ENCODE measurements around the gene ALOX12B. TPM values are rescaled to one million over a fixed set of nuclear protein-coding genes. Genes with fewer than 3 reads are reported as not detected.

The ALOX12B gene
- total RNA-seq, 4 donors from 2014 or later: 0.83 TPM; not detected in 3

GRCh38 chr17:8051831-8052230 lies 35.7 kb downstream of the ALOX12B start:
- H3K9me3 ChIP-seq: no peaks in the 10 kb centered on the region
- no peaks in the 10 kb centered on the region for H3K36me3 ChIP-seq
- no peak overlapping the region for H3K27ac ChIP-seq
- no peak for DNase-seq
- no peak overlapping the region for H3K4me3 ChIP-seq
- peaks cover 0 to 8% (median 2%) of the 10 kb centered on the region in 4 donors for H3K4me1 ChIP-seq
- TF ChIP-seq CTCF (IDR thresholded peaks at IDR 0.05): no peak
- no peak for TF ChIP-seq POLR2A (IDR thresholded peaks at IDR 0.05)
- no peaks in the 10 kb centered on the region for H3K27me3 ChIP-seq

GRCh38 chr17:8048736-8049135 lies 38.8 kb downstream of the ALOX12B start:
- H3K27me3 ChIP-seq: no peaks in the 10 kb centered on the region
- H3K9me3 ChIP-seq: no peaks in the 10 kb centered on the region
- H3K4me3 ChIP-seq: no peak overlapping the region
- no peaks in the 10 kb centered on the region for H3K4me1 ChIP-seq
- H3K27ac ChIP-seq: no peak overlapping the region
- DNase-seq: no peak
- TF ChIP-seq CTCF (IDR thresholded peaks at IDR 0.05) (no peak), POLR2A (IDR thresholded peaks at IDR 0.05) (no peak)
- no peaks in the 10 kb centered on the region for H3K36me3 ChIP-seq

DNA sequence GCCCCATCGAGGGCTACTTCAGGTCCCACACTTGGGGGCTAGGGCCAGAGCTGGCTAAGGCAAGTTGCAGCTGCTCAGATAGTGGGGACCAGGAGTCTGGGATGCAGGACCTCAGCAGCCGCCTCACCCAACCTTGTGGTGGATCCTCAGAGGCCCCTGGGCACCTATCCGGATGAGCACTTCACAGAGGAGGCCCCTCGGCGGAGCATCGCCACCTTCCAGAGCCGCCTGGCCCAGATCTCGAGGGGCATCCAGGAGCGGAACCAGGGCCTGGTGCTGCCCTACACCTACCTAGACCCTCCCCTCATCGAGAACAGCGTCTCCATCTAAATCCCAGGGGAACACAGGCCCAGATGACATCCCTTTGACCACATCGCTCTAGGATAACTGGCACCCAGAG lies 39.3 kb downstream of the ALOX12B start:
- no peak for DNase-seq
- Histone ChIP-seq H3K4me1 (no peaks in the 10 kb centered on the region), H3K9me3 (no peaks in the 10 kb centered on the region), H3K27me3 (no peaks in the 10 kb centered on the region), H3K36me3 (no peaks in the 10 kb centered on the region), H3K4me3 (no peak overlapping the region), H3K27ac (no peak overlapping the region)
- TF ChIP-seq CTCF (IDR thresholded peaks at IDR 0.05) (no peak), POLR2A (IDR thresholded peaks at IDR 0.05) (no peak)

DNA sequence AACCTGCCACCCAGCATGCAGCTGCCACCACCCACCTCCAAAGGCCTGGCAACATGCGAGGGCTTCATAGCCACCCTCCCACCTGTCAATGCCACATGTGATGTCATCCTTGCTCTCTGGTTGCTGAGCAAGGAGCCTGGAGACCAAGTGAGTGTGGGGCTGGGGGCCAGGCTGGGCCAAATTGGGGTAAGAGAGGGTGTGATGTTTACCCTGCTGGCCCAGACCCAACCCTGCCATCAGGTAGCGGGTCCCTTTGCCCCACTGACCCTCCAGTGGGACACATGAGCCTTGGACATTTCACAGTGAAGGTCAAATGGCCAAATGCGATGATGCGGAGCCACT lies 39.8 kb downstream of the ALOX12B start:
- no peak overlapping the region for H3K4me3 ChIP-seq
- no peak overlapping the region for H3K27ac ChIP-seq
- H3K9me3 ChIP-seq: no peaks in the 10 kb centered on the region
- H3K27me3 ChIP-seq: no peaks in the 10 kb centered on the region
- DNase-seq: no peak
- H3K4me1 ChIP-seq: no peaks in the 10 kb centered on the region
- H3K36me3 ChIP-seq: no peaks in the 10 kb centered on the region
- TF ChIP-seq POLR2A (IDR thresholded peaks at IDR 0.05) (no peak), CTCF (IDR thresholded peaks at IDR 0.05) (no peak)

DNA sequence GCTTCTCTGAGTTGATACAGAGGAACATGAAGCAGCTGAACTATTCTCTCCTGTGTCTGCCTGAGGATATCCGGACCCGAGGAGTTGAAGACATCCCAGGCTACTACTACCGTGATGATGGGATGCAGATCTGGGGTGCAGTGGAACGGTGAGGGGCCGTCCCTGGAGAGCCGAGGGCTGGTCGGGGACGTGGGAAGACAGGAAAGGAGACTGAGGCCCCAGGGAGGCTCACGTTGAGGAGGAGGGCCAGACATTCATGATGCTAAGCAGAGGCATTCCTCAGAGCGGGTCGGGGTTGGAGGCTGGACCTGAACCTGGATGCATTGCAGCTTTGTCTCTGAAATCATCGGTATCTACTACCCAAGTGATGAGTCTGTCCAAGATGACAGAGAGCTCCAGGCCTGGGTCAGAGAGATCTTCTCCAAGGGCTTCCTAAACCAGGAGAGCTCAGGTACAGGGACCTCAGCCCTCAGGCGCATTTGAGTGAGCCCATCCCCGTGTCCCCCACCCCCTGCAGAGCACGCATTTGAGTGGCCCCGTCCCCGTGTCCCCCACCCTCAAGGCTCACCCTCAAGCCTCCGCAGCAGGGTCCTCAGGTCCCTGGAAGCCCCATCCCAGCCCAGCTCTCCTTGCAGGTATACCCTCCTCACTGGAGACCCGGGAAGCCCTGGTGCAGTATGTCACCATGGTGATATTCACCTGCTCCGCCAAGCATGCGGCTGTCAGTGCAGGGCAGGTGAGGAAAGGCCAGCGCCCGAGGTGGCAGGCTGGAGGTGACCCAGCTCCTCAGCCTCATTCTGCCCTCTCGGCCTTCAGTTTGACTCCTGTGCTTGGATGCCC lies 40.4 kb downstream of the ALOX12B start:
- Histone ChIP-seq H3K9me3 (no peaks in the 10 kb centered on the region), H3K27ac (no peak overlapping the region), H3K4me3 (no peak overlapping the region), H3K4me1 (no peaks in the 10 kb centered on the region), H3K27me3 (no peaks in the 10 kb centered on the region), H3K36me3 (no peaks in the 10 kb centered on the region)
- DNase-seq: no peak
- TF ChIP-seq CTCF (IDR thresholded peaks at IDR 0.05) (no peak), POLR2A (IDR thresholded peaks at IDR 0.05) (no peak)
